ENCODE results near the gene KCNMB4.

- TF ChIP-seq CTCF (conservative IDR thresholded peaks at IDR 0.05) (no peak), ZFX (IDR thresholded peaks at IDR 0.05) (no peak)
Observed at GRCh38 chr12:70379846-70380245, 13.8 kb downstream of the KCNMB4 start.
